Loucy (cell line): ENCODE results near the gene FGF19.

Source experiments
- EZH2phosphoT487 ChIP-seq: fragments of 200-600 bp; IDR thresholded peaks from 2 replicates; pipeline ENCODE4 v1.6.1; 2018; ENCODE audit warnings: antibody characterized with exemption, mild to moderate bottlenecking, moderate library complexity, borderline replicate concordance
- TF ChIP-seq, protein P1 (sequence below): fragments of 200-600 bp; sonication (generic); conservative IDR thresholded peaks from 2 replicates; pipeline ENCODE4 v1.5.1; 2014; ENCODE audit warnings: mild to moderate bottlenecking, antibody characterized with exemption, low read length

DNA sequence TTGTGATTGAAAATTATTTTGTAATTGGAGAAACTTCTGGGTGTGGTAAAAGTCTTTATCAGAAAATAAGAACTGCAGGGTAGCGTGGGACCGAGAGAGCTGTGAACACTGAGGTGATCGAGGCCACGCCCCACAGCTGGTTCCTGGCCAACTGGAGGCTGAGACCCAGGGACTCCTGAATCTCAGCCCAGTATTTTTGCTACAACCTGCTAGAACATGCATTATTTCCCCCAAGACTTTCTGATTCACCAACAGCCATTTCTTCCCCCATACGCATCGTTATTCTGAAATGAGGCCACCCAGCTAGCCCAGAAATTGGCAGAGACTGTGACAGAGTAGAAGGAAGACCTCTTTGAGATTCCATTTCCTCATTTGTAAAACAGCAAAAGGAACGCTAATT is 3.4 kb upstream of the FGF19 start:
- no peak for TF ChIP-seq EZH2phosphoT487
- TF ChIP-seq, protein P1, sequence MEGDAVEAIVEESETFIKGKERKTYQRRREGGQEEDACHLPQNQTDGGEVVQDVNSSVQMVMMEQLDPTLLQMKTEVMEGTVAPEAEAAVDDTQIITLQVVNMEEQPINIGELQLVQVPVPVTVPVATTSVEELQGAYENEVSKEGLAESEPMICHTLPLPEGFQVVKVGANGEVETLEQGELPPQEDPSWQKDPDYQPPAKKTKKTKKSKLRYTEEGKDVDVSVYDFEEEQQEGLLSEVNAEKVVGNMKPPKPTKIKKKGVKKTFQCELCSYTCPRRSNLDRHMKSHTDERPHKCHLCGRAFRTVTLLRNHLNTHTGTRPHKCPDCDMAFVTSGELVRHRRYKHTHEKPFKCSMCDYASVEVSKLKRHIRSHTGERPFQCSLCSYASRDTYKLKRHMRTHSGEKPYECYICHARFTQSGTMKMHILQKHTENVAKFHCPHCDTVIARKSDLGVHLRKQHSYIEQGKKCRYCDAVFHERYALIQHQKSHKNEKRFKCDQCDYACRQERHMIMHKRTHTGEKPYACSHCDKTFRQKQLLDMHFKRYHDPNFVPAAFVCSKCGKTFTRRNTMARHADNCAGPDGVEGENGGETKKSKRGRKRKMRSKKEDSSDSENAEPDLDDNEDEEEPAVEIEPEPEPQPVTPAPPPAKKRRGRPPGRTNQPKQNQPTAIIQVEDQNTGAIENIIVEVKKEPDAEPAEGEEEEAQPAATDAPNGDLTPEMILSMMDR, result no peak
